ENCODE measurements around the gene NDUFA13.

NDUFA13 gene

DNA sequence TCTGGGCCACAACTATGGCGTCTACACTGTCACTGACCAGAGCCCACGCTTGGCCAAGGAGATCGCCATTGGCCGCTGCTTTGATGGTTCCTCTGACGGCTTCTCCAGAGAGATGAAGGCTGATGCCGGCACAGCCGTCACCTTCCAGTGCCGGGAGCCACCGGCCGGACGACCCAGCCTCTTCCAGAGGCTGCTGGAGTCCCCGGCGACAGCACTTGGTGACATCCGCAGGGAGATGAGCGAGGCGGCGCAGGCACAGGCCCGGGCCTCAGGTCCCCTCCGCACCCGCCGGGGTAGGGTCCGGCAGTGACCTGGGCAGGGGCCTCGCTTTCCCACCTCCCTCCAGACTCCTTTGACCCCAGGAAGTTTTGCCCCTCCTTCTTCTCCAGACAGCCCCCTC, 29.7 kb downstream of the NDUFA13 start:
- no peaks in the 10 kb centered on the region for H3K4me1 ChIP-seq (ENCODE audit: low read length)
- H2AFZ ChIP-seq (ENCODE audit: low read length), result no peak overlapping the region
- H3K4me2 ChIP-seq (ENCODE audit: low read depth, low read length), result no peak overlapping the region
- no peaks in the 10 kb centered on the region for H3K79me2 ChIP-seq (ENCODE audit: low read length)
- TF ChIP-seq, protein P1, sequence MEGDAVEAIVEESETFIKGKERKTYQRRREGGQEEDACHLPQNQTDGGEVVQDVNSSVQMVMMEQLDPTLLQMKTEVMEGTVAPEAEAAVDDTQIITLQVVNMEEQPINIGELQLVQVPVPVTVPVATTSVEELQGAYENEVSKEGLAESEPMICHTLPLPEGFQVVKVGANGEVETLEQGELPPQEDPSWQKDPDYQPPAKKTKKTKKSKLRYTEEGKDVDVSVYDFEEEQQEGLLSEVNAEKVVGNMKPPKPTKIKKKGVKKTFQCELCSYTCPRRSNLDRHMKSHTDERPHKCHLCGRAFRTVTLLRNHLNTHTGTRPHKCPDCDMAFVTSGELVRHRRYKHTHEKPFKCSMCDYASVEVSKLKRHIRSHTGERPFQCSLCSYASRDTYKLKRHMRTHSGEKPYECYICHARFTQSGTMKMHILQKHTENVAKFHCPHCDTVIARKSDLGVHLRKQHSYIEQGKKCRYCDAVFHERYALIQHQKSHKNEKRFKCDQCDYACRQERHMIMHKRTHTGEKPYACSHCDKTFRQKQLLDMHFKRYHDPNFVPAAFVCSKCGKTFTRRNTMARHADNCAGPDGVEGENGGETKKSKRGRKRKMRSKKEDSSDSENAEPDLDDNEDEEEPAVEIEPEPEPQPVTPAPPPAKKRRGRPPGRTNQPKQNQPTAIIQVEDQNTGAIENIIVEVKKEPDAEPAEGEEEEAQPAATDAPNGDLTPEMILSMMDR (IDR thresholded peaks at IDR 0.05; ENCODE audit: low read length), result no peak
- TF ChIP-seq EZH2phosphoT487 (IDR thresholded peaks at IDR 0.05; ENCODE audit: low read length) (no peak), EZH2 (optimal IDR thresholded peaks at IDR 0.05; ENCODE audit: low read depth, low read length) (no peak)
- no peaks in the 10 kb centered on the region for H3F3A ChIP-seq (ENCODE audit: insufficient read depth, low read length)
- H4K20me1 ChIP-seq (ENCODE audit: insufficient read depth, low read length), result no peaks in the 10 kb centered on the region
- H3K9me3 ChIP-seq (replicated peaks; ENCODE audit: insufficient read depth, low read length), result no peaks in the 10 kb centered on the region
- no peaks in the 10 kb centered on the region for H3K36me3 ChIP-seq (replicated peaks; ENCODE audit: insufficient read depth, low read length)
- no peak for DNase-seq
- no peaks in the 10 kb centered on the region for H3K9me2 ChIP-seq (replicated peaks; ENCODE audit: insufficient read depth, low read length)
- peaks cover 11% of the 10 kb centered on the region for H3K27me3 ChIP-seq (replicated peaks; ENCODE audit: insufficient read depth, low read length)
- H3K4me3 ChIP-seq (ENCODE audit: low read length), result no peak overlapping the region
- no peak overlapping the region for H3K9ac ChIP-seq (ENCODE audit: low read length)
- no peak overlapping the region for H3K27ac ChIP-seq (ENCODE audit: low read length)

- Histone ChIP-seq H3K4me1 (ENCODE audit: low read length) (no peaks in the 10 kb centered on the region), H3K27me3 (replicated peaks; ENCODE audit: insufficient read depth, low read length) (peaks cover 13% of the 10 kb centered on the region), H3F3A (ENCODE audit: insufficient read depth, low read length) (no peaks in the 10 kb centered on the region), H4K20me1 (ENCODE audit: insufficient read depth, low read length) (no peaks in the 10 kb centered on the region), H3K9ac (ENCODE audit: low read length) (no peak overlapping the region), H3K4me2 (ENCODE audit: low read depth, low read length) (no peak overlapping the region), H3K4me3 (ENCODE audit: low read length) (no peak overlapping the region), H2AFZ (ENCODE audit: low read length) (no peak overlapping the region), H3K27ac (ENCODE audit: low read length) (no peak overlapping the region), H3K79me2 (ENCODE audit: low read length) (no peaks in the 10 kb centered on the region), H3K9me2 (replicated peaks; ENCODE audit: insufficient read depth, low read length) (no peaks in the 10 kb centered on the region), H3K36me3 (replicated peaks; ENCODE audit: insufficient read depth, low read length) (no peaks in the 10 kb centered on the region), H3K9me3 (replicated peaks; ENCODE audit: insufficient read depth, low read length) (no peaks in the 10 kb centered on the region)
- TF ChIP-seq, protein P1 (IDR thresholded peaks at IDR 0.05; ENCODE audit: low read length), result no peak
- TF ChIP-seq EZH2phosphoT487 (IDR thresholded peaks at IDR 0.05; ENCODE audit: low read length) (no peak), EZH2 (optimal IDR thresholded peaks at IDR 0.05; ENCODE audit: low read depth, low read length) (no peak)
- no peak for DNase-seq
These were observed 30.7 kb downstream of the NDUFA13 start for GRCh38 chr19:19546751-19547162.

GRCh38 chr19:19547674-19548336, 31.8 kb downstream of the NDUFA13 start:
- peaks cover 13% of the 10 kb centered on the region for H3K27me3 ChIP-seq (replicated peaks; ENCODE audit: insufficient read depth, low read length)
- no peak for DNase-seq
- no peaks in the 10 kb centered on the region for H3F3A ChIP-seq (ENCODE audit: insufficient read depth, low read length)
- H4K20me1 ChIP-seq (ENCODE audit: insufficient read depth, low read length), result no peaks in the 10 kb centered on the region
- TF ChIP-seq EZH2phosphoT487 (IDR thresholded peaks at IDR 0.05; ENCODE audit: low read length), result no peak
- TF ChIP-seq, protein P1 (IDR thresholded peaks at IDR 0.05; ENCODE audit: low read length), result no peak
- H2AFZ ChIP-seq (ENCODE audit: low read length), result no peak overlapping the region
- H3K9ac ChIP-seq (ENCODE audit: low read length), result no peak overlapping the region
- H3K36me3 ChIP-seq (replicated peaks; ENCODE audit: insufficient read depth, low read length), result no peaks in the 10 kb centered on the region
- no peak overlapping the region for H3K27ac ChIP-seq (ENCODE audit: low read length)
- H3K4me2 ChIP-seq (ENCODE audit: low read depth, low read length), result no peak overlapping the region
- H3K9me3 ChIP-seq (replicated peaks; ENCODE audit: insufficient read depth, low read length), result no peaks in the 10 kb centered on the region
- H3K4me3 ChIP-seq (ENCODE audit: low read length), result no peak overlapping the region
- no peaks in the 10 kb centered on the region for H3K9me2 ChIP-seq (replicated peaks; ENCODE audit: insufficient read depth, low read length)
- H3K4me1 ChIP-seq (ENCODE audit: low read length), result no peaks in the 10 kb centered on the region
- no peaks in the 10 kb centered on the region for H3K79me2 ChIP-seq (ENCODE audit: low read length)
